D721Med (cell line): ENCODE data around the gene NKAIN4.
A peak's percentile ranks its signal among the peaks of the same experiment; 100 is the strongest.

Source experiments
- DNase-seq: peaks from one replicate; pipeline ENCODE4 v3.0.0; 2011; ENCODE audit warnings: low spot score; ENCODE audit not compliant: insufficient read length
- FAIRE-seq: peaks from 2 replicates; lab custom pipeline; 2011; peaks lifted over from hg19 to GRCh38; lab: Jason Lieb, UNC
- TF ChIP-seq, protein P1 (sequence below): IDR thresholded peaks from 2 replicates; pipeline ENCODE4 v1.5.1; 2012; ENCODE audit warnings: mild to moderate bottlenecking, control low read depth; ENCODE audit not compliant: insufficient read depth; ENCODE audit errors: missing control alignments

Gene NKAIN4

DNA sequence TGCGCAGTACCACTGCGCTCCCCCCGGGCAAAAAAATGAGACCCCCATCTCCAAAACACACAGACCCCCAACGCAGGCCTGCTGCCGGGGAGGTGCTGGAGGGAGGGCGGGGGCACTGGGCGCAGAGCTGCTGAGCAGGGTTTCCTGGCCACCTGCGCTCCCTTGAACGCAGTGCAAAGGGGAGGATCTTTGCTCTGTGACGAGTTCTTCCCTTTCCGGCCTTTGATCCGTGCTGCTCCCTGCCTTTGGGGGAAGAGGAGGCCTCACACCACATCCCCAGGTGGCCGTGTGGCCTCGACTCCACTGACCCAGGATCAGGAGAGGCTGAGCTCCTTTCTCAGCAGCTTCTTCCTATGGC is 29.8 kb upstream of the NKAIN4 start:
- TF ChIP-seq, protein P1, sequence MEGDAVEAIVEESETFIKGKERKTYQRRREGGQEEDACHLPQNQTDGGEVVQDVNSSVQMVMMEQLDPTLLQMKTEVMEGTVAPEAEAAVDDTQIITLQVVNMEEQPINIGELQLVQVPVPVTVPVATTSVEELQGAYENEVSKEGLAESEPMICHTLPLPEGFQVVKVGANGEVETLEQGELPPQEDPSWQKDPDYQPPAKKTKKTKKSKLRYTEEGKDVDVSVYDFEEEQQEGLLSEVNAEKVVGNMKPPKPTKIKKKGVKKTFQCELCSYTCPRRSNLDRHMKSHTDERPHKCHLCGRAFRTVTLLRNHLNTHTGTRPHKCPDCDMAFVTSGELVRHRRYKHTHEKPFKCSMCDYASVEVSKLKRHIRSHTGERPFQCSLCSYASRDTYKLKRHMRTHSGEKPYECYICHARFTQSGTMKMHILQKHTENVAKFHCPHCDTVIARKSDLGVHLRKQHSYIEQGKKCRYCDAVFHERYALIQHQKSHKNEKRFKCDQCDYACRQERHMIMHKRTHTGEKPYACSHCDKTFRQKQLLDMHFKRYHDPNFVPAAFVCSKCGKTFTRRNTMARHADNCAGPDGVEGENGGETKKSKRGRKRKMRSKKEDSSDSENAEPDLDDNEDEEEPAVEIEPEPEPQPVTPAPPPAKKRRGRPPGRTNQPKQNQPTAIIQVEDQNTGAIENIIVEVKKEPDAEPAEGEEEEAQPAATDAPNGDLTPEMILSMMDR: no peak
- DNase-seq (no peak), FAIRE-seq (no peak)

GRCh38 chr20:63283397-63284082 is 29.3 kb upstream of the NKAIN4 start:
- FAIRE-seq (no peak), DNase-seq (no peak)
- TF ChIP-seq, protein P1: no peak

DNA sequence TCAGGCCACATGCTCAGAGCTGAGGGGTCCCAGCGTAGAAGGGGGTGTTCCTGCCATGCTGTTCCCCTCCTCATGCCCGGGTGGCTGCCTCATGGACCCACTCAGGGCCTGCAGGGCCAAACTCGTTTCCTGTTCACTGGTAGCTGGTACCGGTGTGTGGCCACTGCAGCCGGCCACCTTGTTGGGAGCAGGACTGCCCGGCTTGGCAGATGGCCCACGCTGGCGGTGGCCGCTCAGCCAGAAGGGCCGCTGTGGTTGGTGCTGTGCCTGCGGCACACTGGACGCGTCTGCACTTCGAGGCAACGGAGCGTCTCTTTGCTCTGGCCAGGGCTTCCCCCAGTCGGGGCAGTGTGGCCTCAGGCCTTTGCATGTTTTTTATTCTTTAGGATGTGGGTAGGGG is 28.7 kb upstream of the NKAIN4 start:
- FAIRE-seq: no peak
- no peak for DNase-seq
- TF ChIP-seq, protein P1: no peak

DNA sequence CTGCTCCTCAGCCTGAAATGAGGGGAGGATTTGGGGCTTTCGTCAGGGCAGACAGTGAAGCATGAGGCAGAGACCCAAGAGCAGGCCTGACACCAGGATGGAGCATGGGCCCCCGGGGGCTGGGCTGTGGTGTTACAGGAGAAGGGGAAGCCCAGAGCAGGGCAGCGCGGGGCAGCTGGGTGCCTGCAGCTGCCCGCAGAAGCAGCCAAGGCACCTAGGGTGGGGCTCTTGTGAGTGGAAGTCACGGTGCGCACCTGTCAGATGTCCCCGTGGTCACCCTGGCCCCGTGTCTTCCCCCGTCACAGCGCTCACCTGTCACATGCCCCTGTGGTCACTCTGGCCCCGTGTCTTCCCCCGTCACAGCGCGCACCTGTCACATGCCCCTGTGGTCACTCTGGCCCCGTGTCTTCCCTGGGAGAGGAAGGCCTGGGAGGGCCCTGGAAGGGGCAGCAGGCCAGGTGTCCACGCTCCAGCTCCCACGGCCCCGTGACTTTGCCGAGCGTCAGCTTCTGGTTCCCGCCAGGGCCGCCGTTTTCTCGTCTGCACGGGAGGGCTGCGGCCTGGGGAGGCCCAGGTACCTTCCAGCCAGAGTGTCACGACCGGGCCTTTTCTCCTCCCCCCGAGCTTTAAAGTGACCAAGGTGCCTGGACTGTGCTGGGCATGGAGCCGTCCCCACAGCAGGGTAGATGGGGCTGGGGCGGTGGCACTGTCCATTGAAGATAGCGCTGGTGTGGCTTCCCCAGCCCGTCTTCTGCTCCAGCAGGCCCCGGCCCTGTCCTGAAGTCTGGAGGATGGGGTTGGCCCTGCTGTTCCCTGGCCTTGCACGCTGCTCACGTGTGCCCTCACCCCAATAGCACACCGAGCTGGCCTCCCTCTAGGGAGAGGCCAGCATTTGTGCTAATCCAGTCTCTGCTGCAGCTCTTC is 27.7 kb upstream of the NKAIN4 start:
- FAIRE-seq: no peak
- DNase-seq: no peak

GRCh38 chr20:63280929-63281545 is 26.8 kb upstream of the NKAIN4 start:
- no peak for DNase-seq
- no peak for FAIRE-seq
- TF ChIP-seq, protein P1: peak; percentile 25

More for the DNA sequence above, 27.7 kb upstream of the NKAIN4 start:
- TF ChIP-seq, protein P1: no peak

DNA sequence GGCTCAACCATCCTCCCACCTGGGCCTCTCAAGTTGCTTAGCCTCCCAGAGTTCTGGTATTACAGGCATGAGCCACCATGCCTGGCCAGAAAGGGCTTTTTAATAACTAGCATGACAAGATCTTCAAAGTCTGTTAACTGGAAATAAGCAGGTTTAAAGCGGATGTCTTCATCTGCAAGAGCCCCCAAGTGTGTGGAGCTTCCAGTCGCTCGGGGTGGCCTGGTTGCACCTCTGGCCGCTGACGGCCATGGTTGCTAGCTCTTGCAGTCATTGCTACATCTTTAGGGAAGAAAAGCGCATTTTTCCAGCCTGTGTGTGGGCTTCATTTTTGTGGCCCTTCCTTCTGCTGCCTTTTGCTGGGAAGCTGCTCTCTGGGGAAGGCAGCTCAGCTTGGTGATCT is 26.1 kb upstream of the NKAIN4 start:
- DNase-seq: no peak
- TF ChIP-seq, protein P1: no peak
- FAIRE-seq: no peak

DNA sequence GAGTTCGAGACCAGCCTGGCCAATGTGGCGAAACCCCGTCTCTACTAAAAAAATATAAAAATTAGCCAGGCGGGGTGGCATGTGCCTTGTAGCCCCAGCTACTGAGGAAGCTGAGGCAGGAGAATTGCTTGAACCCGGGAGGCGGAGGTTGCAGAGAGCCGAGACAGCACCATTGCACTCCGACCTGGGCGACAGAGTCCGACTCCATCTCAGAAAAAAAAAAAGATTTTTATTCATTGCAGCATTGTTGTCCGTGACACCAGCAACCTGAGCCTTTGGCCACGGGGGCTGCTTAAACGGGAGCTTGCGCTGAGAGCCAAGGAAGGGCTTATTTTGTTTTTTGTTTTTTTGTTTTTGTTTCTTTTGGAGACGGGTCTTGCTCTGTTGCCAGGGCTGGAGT is 25.7 kb upstream of the NKAIN4 start:
- FAIRE-seq (no peak), DNase-seq (no peak)

More for the DNA sequence above, 25.7 kb upstream of the NKAIN4 start:
- TF ChIP-seq, protein P1: no peak
